IMR-90 (cell line): Measurements from ENCODE around the gene FOXD3. TPM values are rescaled to one million over a fixed set of nuclear protein-coding genes. Genes with fewer than 3 reads are reported as not detected.

ENCODE experiments used
- ATAC-seq: fragments of 200-7000 bp; cut with Tn5 transposase; 2 replicates; pipeline ENCODE4 v1.9.1; 2020; ENCODE audit warnings: low read depth, mild to moderate bottlenecking, moderate library complexity
- Bru-seq: library from RNA; stranded (reverse); fragments of 400-500 nt; gene quantifications from one replicate; lab custom pipeline; 2021; lab: Mats Ljungman, UMichigan
- BruChase-seq, 2 experiments: library from RNA; stranded (reverse); fragments of 400-500 nt; gene quantifications; one replicate each; lab custom pipeline; 2021; lab: Mats Ljungman, UMichigan
- BruUV-seq: library from RNA; stranded (reverse); fragments of 400-500 nt; replicated peaks from 2 replicates; lab custom pipeline; 2021; lab: Mats Ljungman, UMichigan
- CTCF ChIA-PET: fragments of 300-600 bp; formaldehyde crosslinking; extraction: SDS; loops from one replicate; lab custom pipeline; 2021; ENCODE audit warnings: antibody characterized with exemption; lab: Yijun Ruan, JAX
- POLR2A ChIA-PET: fragments of 300-600 bp; sonication (Branson Sonifier 250); formaldehyde crosslinking; loops from one replicate; lab custom pipeline; 2022; ENCODE audit warnings: antibody characterized with exemption; ENCODE audit not compliant: unreplicated experiment; lab: Charles Lee
- DNase-seq: peaks from one replicate; pipeline ENCODE4 v3.0.0; 2013
- H2AFZ ChIP-seq: replicated peaks from 2 replicates; pipeline ENCODE3; 2013; ENCODE audit warnings: low read length, mild to moderate bottlenecking; ENCODE audit not compliant: poor library complexity
- H2AK5ac ChIP-seq: 2 replicates; pipeline ENCODE4 v1.6.1; 2013; ENCODE audit warnings: low read depth, low read length, inconsistent platforms
- H2AK9ac ChIP-seq: replicated peaks from 2 replicates; pipeline ENCODE3; 2013; ENCODE audit warnings: mild to moderate bottlenecking, low read depth, low read length, moderate library complexity; ENCODE audit not compliant: poor library complexity
- H2BK120ac ChIP-seq: 2 replicates; pipeline ENCODE4 v1.6.1; 2013; ENCODE audit warnings: low read depth, low read length, inconsistent platforms
- H2BK15ac ChIP-seq: 3 replicates; pipeline ENCODE4 v1.6.1; 2013; ENCODE audit warnings: low read depth, low read length, inconsistent platforms
- H2BK20ac ChIP-seq: 2 replicates; pipeline ENCODE4 v1.6.1; 2013; ENCODE audit warnings: low read depth, mild to moderate bottlenecking, inconsistent platforms, low read length, moderate library complexity
- H2BK5ac ChIP-seq: 2 replicates; pipeline ENCODE4 v1.6.1; 2013; ENCODE audit warnings: mild to moderate bottlenecking, low read depth, low read length, inconsistent platforms; ENCODE audit not compliant: poor library complexity, severe bottlenecking
- H3K14ac ChIP-seq: replicated peaks from 2 replicates; pipeline ENCODE4 v1.6.1; 2013; ENCODE audit warnings: low read depth, low read length, inconsistent platforms
- H3K18ac ChIP-seq: 2 replicates; pipeline ENCODE4 v1.6.1; 2013; ENCODE audit warnings: low read depth, low read length, control low read depth
- H3K23ac ChIP-seq: 2 replicates; pipeline ENCODE4 v1.6.1; 2013; ENCODE audit warnings: low read depth, low read length, inconsistent platforms
- H3K27ac ChIP-seq: 2 replicates; pipeline ENCODE4 v1.5.1; 2013; ENCODE audit warnings: mild to moderate bottlenecking, control low read depth, low read length; ENCODE audit not compliant: insufficient read depth
- H3K27me3 ChIP-seq: 2 replicates; pipeline ENCODE4 v1.6.1; 2013; ENCODE audit warnings: low read length; ENCODE audit not compliant: control insufficient read depth, insufficient read depth
- H3K36me3 ChIP-seq: 2 replicates; pipeline ENCODE4 v1.6.1; 2013; ENCODE audit warnings: low read length, mixed read lengths; ENCODE audit not compliant: control insufficient read depth, insufficient read depth
- H3K4ac ChIP-seq: 2 replicates; pipeline ENCODE4 v1.6.1; 2013; ENCODE audit warnings: low read depth, low read length, inconsistent platforms
- H3K4me1 ChIP-seq: 2 replicates; pipeline ENCODE4 v1.6.1; 2013; ENCODE audit warnings: low read length, mixed read lengths; ENCODE audit not compliant: control insufficient read depth, insufficient read depth
- H3K4me2 ChIP-seq: 2 replicates; pipeline ENCODE4 v1.6.1; 2013; ENCODE audit warnings: low read depth, mild to moderate bottlenecking, control low read depth, low read length, moderate library complexity
- H3K4me3 ChIP-seq: 2 replicates; pipeline ENCODE4 v1.5.1; 2013; ENCODE audit warnings: low read depth, mild to moderate bottlenecking, control low read depth, low read length, moderate library complexity; ENCODE audit not compliant: insufficient read depth
- H3K56ac ChIP-seq: 2 replicates; pipeline ENCODE4 v1.6.1; 2013; ENCODE audit warnings: low read length, inconsistent platforms; ENCODE audit not compliant: insufficient read depth; ENCODE audit errors: extremely low read depth
- H3K79me1 ChIP-seq, 2 experiments: 2 replicates each; pipeline ENCODE4 v1.6.1; 2013; ENCODE audit warnings: low read length in 2 of 2, inconsistent platforms in 1 of 2, low read depth in 1 of 2
- H3K9ac ChIP-seq: 2 replicates; pipeline ENCODE4 v1.6.1; 2013; ENCODE audit warnings: low read depth, low read length, control low read depth
- H3K9me1 ChIP-seq: 2 replicates; pipeline ENCODE4 v1.6.1; 2013; ENCODE audit warnings: low read length, inconsistent platforms; ENCODE audit not compliant: insufficient read depth
- H3K9me3 ChIP-seq: 2 replicates; pipeline ENCODE4 v1.6.1; 2013; ENCODE audit warnings: low read length; ENCODE audit not compliant: control insufficient read depth, insufficient read depth
- H4K20me1 ChIP-seq: 2 replicates; pipeline ENCODE4 v1.6.1; 2013; ENCODE audit warnings: low read length, inconsistent platforms; ENCODE audit not compliant: insufficient read depth
- H4K5ac ChIP-seq: 2 replicates; pipeline ENCODE4 v1.6.1; 2013; ENCODE audit warnings: mild to moderate bottlenecking, low read depth, low read length, control low read depth
- H4K8ac ChIP-seq, 2 experiments: 2 replicates each; pipeline ENCODE4 v1.6.1; 2013; ENCODE audit warnings: low read depth in 2 of 2, low read length in 2 of 2, control low read depth in 1 of 2, inconsistent platforms in 1 of 2
- H4K91ac ChIP-seq: 2 replicates; pipeline ENCODE4 v1.6.1; 2013; ENCODE audit warnings: low read depth, low read length, inconsistent platforms; ENCODE audit not compliant: insufficient read depth
- BHLHE40 ChIP-seq: fragments of 150-350 bp; IDR thresholded peaks from 2 replicates; pipeline ENCODE4 v1.6.1; 2016; ENCODE audit warnings: mild to moderate bottlenecking, low read depth, low read length
- RAD21 ChIP-seq: IDR thresholded peaks from 2 replicates; pipeline ENCODE4 v1.6.1; 2012; ENCODE audit warnings: low read length, improper control_type of control experiment
- WGBS, 2 experiments: methylation state at CpG; one replicate each; pipeline versions ENCODE4 v1.1.5 to v1.1.7; 2013; ENCODE audit warnings: missing lambda C conversion rate in 2 of 2; ENCODE audit not compliant: insufficient read length in 1 of 2; ENCODE audit errors: extremely low coverage in 2 of 2; 5-methylcytosine and 5-hydroxymethylcytosine counted together
- dilution Hi-C: fragments of 300-500 bp; cut with HindIII; formaldehyde crosslinking; loops from one replicate; pipeline ENCODE4 v1.14.3; 2018; ENCODE audit warnings: low sequenced_read_pairs; ENCODE audit not compliant: unreplicated experiment
- in situ Hi-C: fragments of 300-500 bp; cut with MboI; formaldehyde crosslinking; loops from 3 replicates; pipeline ENCODE4 v1.14.3; 2019; ENCODE audit warnings: low sequenced_read_pairs, inconsistent platforms, mixed read lengths
- intact Hi-C: fragments of 100-400 bp; cut with micrococcal nuclease; formaldehyde crosslinking; loops from 2 replicates; pipeline ENCODE4 v1.10.0; 2022
- long read RNA-seq: library from polyadenylated mRNA; unstranded; transcript quantifications from one replicate; pipeline ENCODE4 v2.0.0, GENCODE V29; 2021; ENCODE audit not compliant: unreplicated experiment
- polyA plus RNA-seq, 3 experiments: library from polyadenylated mRNA; depleted of rRNA; stranded (reverse); fragments of >200 nt; gene quantifications; 2 replicates each; pipeline ENCODE4 v1.2.3, GENCODE V29; 2012; ENCODE audit warnings: low replicate concordance in 1 of 3
- total RNA-seq: library from RNA; depleted of rRNA; stranded (reverse); fragments of >200 nt; gene quantifications from 2 replicates; pipeline ENCODE4 v1.2.3, GENCODE V29; 2012; rRNA removed
- TF ChIP-seq, protein P1 (sequence below): fragments of 150-350 bp; IDR thresholded peaks from 2 replicates; pipeline ENCODE4 v1.6.1; 2017; ENCODE audit warnings: mild to moderate bottlenecking, antibody characterized with exemption, low read length, low read depth

The FOXD3 gene
- total RNA-seq: not detected in 2 replicates
- polyA plus RNA-seq (2012; rRNA removed): not detected in 2 replicates
- not detected in 2 replicates for polyA plus RNA-seq (2012; cell fraction: cytosol; rRNA removed)
- not detected in 2 replicates for polyA plus RNA-seq (2012; cell fraction: nucleus; rRNA removed; ENCODE audit: low replicate concordance)
- not detected for Bru-seq, nascent RNA
- not detected for BruChase-seq, experiment 1, labeled RNA remaining after a 6-hour chase
- not detected for BruChase-seq, experiment 2, labeled RNA remaining after a 2-hour chase
- long read RNA-seq: 0 reads

DNA sequence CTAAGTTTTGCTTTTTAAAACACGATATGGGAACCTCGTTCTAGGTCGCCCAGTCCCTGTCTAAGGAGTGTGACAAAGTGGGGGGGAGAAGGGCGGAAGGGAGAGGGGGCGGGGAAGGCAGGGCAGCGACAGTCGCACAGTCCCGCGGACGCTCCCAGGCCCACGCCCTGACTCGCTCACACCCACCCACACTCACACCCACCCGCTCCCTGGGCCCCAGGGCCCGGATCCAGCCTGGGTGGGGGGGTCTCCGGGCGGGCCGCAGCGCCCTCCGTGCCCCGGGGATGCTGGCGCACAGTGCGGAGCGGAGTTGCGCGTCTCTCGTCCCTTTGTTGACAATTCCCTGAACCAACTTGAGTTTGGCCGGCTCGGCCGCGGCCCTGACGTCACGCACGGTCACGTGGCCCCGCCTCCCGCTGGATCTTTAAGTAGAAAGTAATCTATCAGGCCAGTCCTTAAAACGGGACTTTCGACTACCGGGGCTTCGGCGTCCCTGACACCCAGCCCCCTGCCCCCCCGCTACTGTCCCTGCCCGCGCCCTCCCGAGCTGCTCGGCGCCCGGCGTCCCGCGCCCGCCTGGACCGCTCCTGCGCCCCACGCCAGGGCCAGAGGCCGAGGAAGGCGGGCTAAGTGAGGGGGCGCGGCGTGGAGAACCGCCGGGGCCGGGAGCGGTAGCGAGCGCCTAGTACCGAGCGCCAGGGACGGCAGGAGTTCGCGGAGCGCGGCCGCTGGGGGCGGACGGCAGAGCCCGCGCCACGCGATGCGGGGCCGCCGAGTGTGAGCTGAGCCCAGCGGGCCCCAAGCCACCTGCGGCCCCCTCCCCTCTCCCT is at the start of gene FOXD3:
Gene FOXD3, plus strand, starts transcription at position 454 of the 830 bp plus-strand sequence. CDS start 492 bp downstream, outside the sequence.
- Histone ChIP-seq H4K8ac (no peak within 1 kb of the TSS), H2AFZ (peak within 1 kb of the TSS; percentile 60), H2AK5ac (no peak within 1 kb of the TSS), H3K9ac (no peak within 1 kb of the TSS), H2BK15ac (no peak within 1 kb of the TSS), H3K14ac (no peak within 1 kb of the TSS), H3K18ac (no peak within 1 kb of the TSS), H2AK9ac (peak within 1 kb of the TSS; percentile 34), H3K4me2 (peak within 1 kb of the TSS; percentile 82), H3K4me3 (peak within 1 kb of the TSS; percentile 48), H3K56ac (no peak within 1 kb of the TSS), H4K5ac (no peak within 1 kb of the TSS), H3K23ac (no peak within 1 kb of the TSS), H3K36me3 (no peaks in the 10 kb centered on the region), H3K9me1 (no peaks in the 10 kb centered on the region), H4K20me1 (0 out of 2 replicates have a peak, but pooled peaks cover 5% of the 10 kb centered on the region), H2BK20ac (no peak within 1 kb of the TSS), H3K4me1 (no peaks in the 10 kb centered on the region; the same call in 1 of the 2 replicates), H2BK120ac (no peak within 1 kb of the TSS), H3K79me1 (no peaks in the 10 kb centered on the region), H4K91ac (no peak within 1 kb of the TSS), H3K27ac (no peak within 1 kb of the TSS), H3K9me3 (peaks cover 33% of the 10 kb centered on the region), H3K4ac (no peak within 1 kb of the TSS), H3K27me3 (peaks cover 91% of the 10 kb centered on the region), H2BK5ac (no peak within 1 kb of the TSS)
- WGBS, 2 experiments: 3% methylated on average over 19 of the region's 85 CpGs; no CpG with 5 or more reads in 1 of the 2 experiments
- TF ChIP-seq, protein P1, sequence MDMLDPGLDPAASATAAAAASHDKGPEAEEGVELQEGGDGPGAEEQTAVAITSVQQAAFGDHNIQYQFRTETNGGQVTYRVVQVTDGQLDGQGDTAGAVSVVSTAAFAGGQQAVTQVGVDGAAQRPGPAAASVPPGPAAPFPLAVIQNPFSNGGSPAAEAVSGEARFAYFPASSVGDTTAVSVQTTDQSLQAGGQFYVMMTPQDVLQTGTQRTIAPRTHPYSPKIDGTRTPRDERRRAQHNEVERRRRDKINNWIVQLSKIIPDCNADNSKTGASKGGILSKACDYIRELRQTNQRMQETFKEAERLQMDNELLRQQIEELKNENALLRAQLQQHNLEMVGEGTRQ: peak; percentile 91
- TF ChIP-seq BHLHE40 (peak; percentile 62; the same call in 1 of the 2 replicates), RAD21 (no peak)
- in situ Hi-C loops (loop anchor here (10.0 to 25.0 kb wide), 3 partner anchors 132 to 940 kb away; partner anchors contain the start of genes EFCAB7 and ITGB3BP), intact Hi-C loops (no loop called here), dilution Hi-C loops (no loop called here)
- BruUV-seq: no TSS peak
- ATAC-seq (peak; percentile 53), DNase-seq (peak; percentile 37)
- ChIA-PET CTCF (no interaction called here), POLR2A (no interaction called here)
